Lower lobe of right lung (tissue), 2 donors: ENCODE results near the gene NFKB1. TPM values are rescaled to one million over a fixed set of nuclear protein-coding genes. Genes with fewer than 3 reads are reported as not detected.

Experiments
- ATAC-seq, 2 donors: fragments of 200-7000 bp; cut with Tn5 transposase; one replicate each; pipeline ENCODE4 v1.9.1; 2020 to 2022; ENCODE audit warnings: mild to moderate bottlenecking in 2 of 2, moderate library complexity in 2 of 2
- DNase-seq: peaks from one replicate; pipeline ENCODE4 v3.0.0-alpha.2; 2020
- H3K27ac ChIP-seq: fragments of 200-600 bp; one replicate; pipeline ENCODE4 v1.8.0; 2022
- H3K27me3 ChIP-seq: fragments of 200-600 bp; one replicate; pipeline ENCODE4 v1.8.0; 2022; ENCODE audit warnings: low read depth
- H3K36me3 ChIP-seq: fragments of 200-600 bp; one replicate; pipeline ENCODE4 v1.8.0; 2022; ENCODE audit warnings: mild to moderate bottlenecking
- H3K4me1 ChIP-seq: fragments of 200-600 bp; one replicate; pipeline ENCODE4 v1.8.0; 2022
- H3K4me3 ChIP-seq: fragments of 200-600 bp; one replicate; pipeline ENCODE4 v1.8.0; 2022; ENCODE audit warnings: mild to moderate bottlenecking
- H3K9me3 ChIP-seq: fragments of 200-600 bp; one replicate; pipeline ENCODE4 v1.8.0; 2022
- CTCF ChIP-seq: fragments of 200-600 bp; IDR thresholded peaks from one replicate; pipeline ENCODE4 v1.8.0; 2022; ENCODE audit warnings: antibody characterized with exemption, mild to moderate bottlenecking
- intact Hi-C: fragments of 100-400 bp; cut with DNase I; formaldehyde crosslinking; loops from one replicate; pipeline ENCODE4 v1.11.0; 2022
- total RNA-seq: library from RNA; stranded (reverse); fragmentation: NEBNext Ultra II Directional; extraction: Animal tissue kit (Norgen Biotek cat#: 25700); gene quantifications from one replicate; pipeline ENCODE4 v1.2.1, GENCODE V29; 2021
- donor health status: DM: no; HTN: yes; CAD: no; lungs with severe emphysema.

Gene NFKB1
- total RNA-seq, 1 donor from 2014 or later, result 48.9 TPM

- no peak for TF ChIP-seq CTCF
- H3K4me1 ChIP-seq, result peaks cover 21% of the 10 kb centered on the region
- DNase-seq, result no peak
- intact Hi-C loops, result no loop called here
- H3K9me3 ChIP-seq, result no peaks in the 10 kb centered on the region
- H3K27me3 ChIP-seq, result no peaks in the 10 kb centered on the region
- ATAC-seq, result no peak
- no peak overlapping the region for H3K4me3 ChIP-seq
- peaks cover 15% of the 10 kb centered on the region for H3K36me3 ChIP-seq
- H3K27ac ChIP-seq, result no peak overlapping the region
These were observed 71.3 kb downstream of the NFKB1 start for GRCh38 chr4:102572452-102572851.

- Histone ChIP-seq H3K4me3 (no peak overlapping the region), H3K27me3 (no peaks in the 10 kb centered on the region), H3K36me3 (peaks cover 28% of the 10 kb centered on the region), H3K9me3 (no peaks in the 10 kb centered on the region), H3K27ac (no peak overlapping the region), H3K4me1 (peaks cover 21% of the 10 kb centered on the region)
- intact Hi-C loops, result no loop called here
- DNase-seq, result no peak
- ATAC-seq, result peak; percentile 46 to 62
- TF ChIP-seq CTCF, result no peak
These were observed 73.2 kb downstream of the NFKB1 start for GRCh38 chr4:102574317-102574716.

GRCh38 chr4:102575369-102576129, 74.4 kb downstream of the NFKB1 start:
- no peaks in the 10 kb centered on the region for H3K27me3 ChIP-seq
- no peak for ATAC-seq
- intact Hi-C loops, result no loop called here
- no peak for TF ChIP-seq CTCF
- H3K4me3 ChIP-seq, result no peak overlapping the region
- H3K27ac ChIP-seq, result peak overlapping the region; percentile 3
- DNase-seq, result no peak
- H3K9me3 ChIP-seq, result no peaks in the 10 kb centered on the region
- H3K36me3 ChIP-seq, result peaks cover 34% of the 10 kb centered on the region
- peaks cover 21% of the 10 kb centered on the region for H3K4me1 ChIP-seq

- Histone ChIP-seq H3K4me3 (no peak overlapping the region), H3K4me1 (peaks cover 21% of the 10 kb centered on the region), H3K27me3 (no peaks in the 10 kb centered on the region), H3K36me3 (peaks cover 61% of the 10 kb centered on the region), H3K9me3 (no peaks in the 10 kb centered on the region), H3K27ac (no peak overlapping the region)
- intact Hi-C loops, result no loop called here
- TF ChIP-seq CTCF, result no peak
- no peak for ATAC-seq
- DNase-seq, result no peak
These were observed 77.1 kb downstream of the NFKB1 start for GRCh38 chr4:102578270-102578669.

- intact Hi-C loops, result no loop called here
- TF ChIP-seq CTCF, result no peak
- DNase-seq, result no peak
These were observed 77.7 kb downstream of the NFKB1 start for GRCh38 chr4:102578819-102579218.

More at GRCh38 chr4:102578819-102579218, 77.7 kb downstream of the NFKB1 start:
- Histone ChIP-seq H3K27me3 (no peaks in the 10 kb centered on the region), H3K27ac (no peak overlapping the region), H3K9me3 (no peaks in the 10 kb centered on the region), H3K4me1 (peaks cover 18% of the 10 kb centered on the region), H3K4me3 (no peak overlapping the region), H3K36me3 (peaks cover 66% of the 10 kb centered on the region)
- ATAC-seq, result no peak
